ENCODE data around the gene KCTD15. TPM values are rescaled to one million over a fixed set of nuclear protein-coding genes. Genes with fewer than 3 reads are reported as not detected.

KCTD15 gene
- total RNA-seq, 4 donors from 2014 or later, result 28.4 to 97.1 (median 50.3) TPM

DNA sequence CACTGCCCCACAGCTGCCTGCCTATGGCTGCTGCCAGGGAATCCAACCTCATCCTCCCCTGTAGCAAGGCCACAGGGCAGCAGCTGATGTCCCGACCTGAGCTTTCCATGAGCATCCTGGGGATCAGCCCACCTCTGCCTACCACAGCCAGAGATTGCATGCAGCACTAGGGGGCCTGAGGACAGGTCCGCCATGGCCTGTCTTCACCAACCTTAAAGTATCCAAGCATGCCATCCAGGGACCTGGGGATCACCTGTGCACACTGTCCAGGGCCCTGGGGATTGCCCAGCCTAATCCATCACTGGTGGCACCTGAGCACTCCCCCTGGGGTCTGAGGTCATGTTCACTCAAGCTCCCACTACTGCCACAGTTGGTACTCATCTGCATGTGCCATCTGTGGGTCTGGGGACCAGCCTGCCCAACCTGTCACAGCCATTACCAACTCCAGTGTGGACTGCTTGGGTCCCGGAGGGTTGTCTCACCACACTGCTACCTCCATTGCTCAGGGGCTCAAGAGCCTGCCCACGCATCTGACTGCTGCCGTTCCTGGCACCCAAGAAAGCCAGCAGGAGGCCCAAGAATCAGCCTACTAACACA is 53.0 kb downstream of the KCTD15 start:
- no peaks in the 10 kb centered on the region for H3K9me3 ChIP-seq
- no peak for TF ChIP-seq POLR2A (IDR thresholded peaks at IDR 0.05)
- TF ChIP-seq, protein P1, sequence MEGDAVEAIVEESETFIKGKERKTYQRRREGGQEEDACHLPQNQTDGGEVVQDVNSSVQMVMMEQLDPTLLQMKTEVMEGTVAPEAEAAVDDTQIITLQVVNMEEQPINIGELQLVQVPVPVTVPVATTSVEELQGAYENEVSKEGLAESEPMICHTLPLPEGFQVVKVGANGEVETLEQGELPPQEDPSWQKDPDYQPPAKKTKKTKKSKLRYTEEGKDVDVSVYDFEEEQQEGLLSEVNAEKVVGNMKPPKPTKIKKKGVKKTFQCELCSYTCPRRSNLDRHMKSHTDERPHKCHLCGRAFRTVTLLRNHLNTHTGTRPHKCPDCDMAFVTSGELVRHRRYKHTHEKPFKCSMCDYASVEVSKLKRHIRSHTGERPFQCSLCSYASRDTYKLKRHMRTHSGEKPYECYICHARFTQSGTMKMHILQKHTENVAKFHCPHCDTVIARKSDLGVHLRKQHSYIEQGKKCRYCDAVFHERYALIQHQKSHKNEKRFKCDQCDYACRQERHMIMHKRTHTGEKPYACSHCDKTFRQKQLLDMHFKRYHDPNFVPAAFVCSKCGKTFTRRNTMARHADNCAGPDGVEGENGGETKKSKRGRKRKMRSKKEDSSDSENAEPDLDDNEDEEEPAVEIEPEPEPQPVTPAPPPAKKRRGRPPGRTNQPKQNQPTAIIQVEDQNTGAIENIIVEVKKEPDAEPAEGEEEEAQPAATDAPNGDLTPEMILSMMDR (IDR thresholded peaks at IDR 0.05), result no peak

DNA sequence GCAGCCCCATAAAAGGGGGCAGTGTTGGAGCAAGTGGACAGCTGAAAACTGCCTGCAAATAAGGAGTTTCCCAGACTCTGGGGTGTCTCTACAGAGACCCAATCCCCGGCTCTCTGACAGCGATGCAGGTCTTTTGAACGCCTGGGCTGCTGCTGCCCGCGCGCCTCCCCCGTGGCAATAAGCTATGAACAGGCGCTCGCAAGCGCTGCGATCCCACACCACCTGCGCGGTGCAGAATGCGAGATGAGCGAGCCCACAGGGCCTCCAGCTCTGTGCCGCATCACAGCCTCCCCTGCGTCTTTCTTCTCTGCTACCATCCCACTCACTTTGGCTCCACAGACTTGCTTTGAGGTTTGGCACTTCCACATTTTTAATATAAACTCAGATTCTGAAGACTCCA is 62.3 kb downstream of the KCTD15 start:
- H3K36me3 ChIP-seq, result no peaks in the 10 kb centered on the region
- H3K4me1 ChIP-seq, result no peaks in the 10 kb centered on the region
- no peak overlapping the region for H3K27ac ChIP-seq
- intact Hi-C loops (cut with DNase I), result no loop called here
- H3K9me3 ChIP-seq, result no peaks in the 10 kb centered on the region
- no peak for TF ChIP-seq POLR2A (IDR thresholded peaks at IDR 0.05)
- TF ChIP-seq, protein P1 (IDR thresholded peaks at IDR 0.05), result no peak
- 90 to 91% methylated on average over 15 to 17 of the region's 17 CpGs for WGBS, 2 donors
- DNase-seq, result no peak
- H3K27me3 ChIP-seq, result no peaks in the 10 kb centered on the region
- no peak overlapping the region for H3K4me3 ChIP-seq (replicated peaks in 1 of 3)

More for the DNA sequence above, 53.0 kb downstream of the KCTD15 start:
- 95% methylated on average over 3 of the region's 5 CpGs; no CpG with 5 or more reads in 1 of the 2 donors for WGBS, 2 donors
- intact Hi-C loops (cut with DNase I), result no loop called here
- no peaks in the 10 kb centered on the region for H3K4me1 ChIP-seq
- H3K4me3 ChIP-seq (replicated peaks in 1 of 3), result no peak overlapping the region
- DNase-seq, result no peak
- no peaks in the 10 kb centered on the region for H3K27me3 ChIP-seq
- no peaks in the 10 kb centered on the region for H3K36me3 ChIP-seq
- H3K27ac ChIP-seq, result no peak overlapping the region

DNA sequence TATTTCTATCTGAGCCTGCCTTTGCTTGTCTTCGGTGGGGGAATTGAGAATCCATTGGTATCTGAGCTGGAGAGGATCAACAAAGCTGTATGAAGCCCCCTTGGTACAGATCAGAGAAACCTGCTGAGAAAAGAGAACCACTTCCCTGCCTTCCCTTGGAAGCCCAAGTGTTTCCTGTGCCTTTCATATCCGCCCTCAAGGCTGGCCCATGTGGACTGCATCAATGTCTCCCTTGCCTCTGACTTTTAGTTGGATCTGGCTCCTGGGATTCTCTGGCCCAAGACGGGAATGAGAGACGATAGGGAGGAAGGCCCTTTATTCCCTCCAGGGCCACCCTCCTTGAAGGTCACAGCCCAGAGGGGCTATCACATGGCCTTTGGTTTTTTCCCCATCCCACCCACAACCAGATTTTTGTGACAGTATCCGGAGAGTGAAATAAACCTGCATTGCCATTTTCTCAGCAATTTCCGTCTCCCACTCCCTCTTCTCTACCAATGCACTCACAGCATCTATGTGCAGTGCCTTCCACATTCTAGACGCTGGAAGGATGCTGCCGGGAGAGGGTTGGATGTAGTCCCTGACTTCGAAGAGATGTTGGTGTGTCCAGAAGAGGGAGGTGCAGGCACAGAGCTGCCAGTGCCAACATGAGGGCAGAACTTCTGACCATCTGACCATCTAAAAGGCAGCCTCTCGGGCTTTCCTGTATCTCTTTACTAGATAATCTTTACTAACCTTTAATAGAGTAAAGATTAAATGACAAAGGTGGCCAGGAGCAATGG is 63.8 kb downstream of the KCTD15 start:
- no peak for DNase-seq
- no peak overlapping the region for H3K4me3 ChIP-seq (replicated peaks in 1 of 3)
- H3K27ac ChIP-seq, result no peak overlapping the region
- intact Hi-C loops (cut with DNase I), result no loop called here
- no peaks in the 10 kb centered on the region for H3K27me3 ChIP-seq
- H3K36me3 ChIP-seq, result no peaks in the 10 kb centered on the region
- 87 to 89% methylated on average over 10 of the region's 10 CpGs for WGBS, 2 donors
- TF ChIP-seq POLR2A (IDR thresholded peaks at IDR 0.05), result no peak
- TF ChIP-seq, protein P1 (IDR thresholded peaks at IDR 0.05), result no peak
- no peaks in the 10 kb centered on the region for H3K4me1 ChIP-seq
- H3K9me3 ChIP-seq, result no peaks in the 10 kb centered on the region

DNA sequence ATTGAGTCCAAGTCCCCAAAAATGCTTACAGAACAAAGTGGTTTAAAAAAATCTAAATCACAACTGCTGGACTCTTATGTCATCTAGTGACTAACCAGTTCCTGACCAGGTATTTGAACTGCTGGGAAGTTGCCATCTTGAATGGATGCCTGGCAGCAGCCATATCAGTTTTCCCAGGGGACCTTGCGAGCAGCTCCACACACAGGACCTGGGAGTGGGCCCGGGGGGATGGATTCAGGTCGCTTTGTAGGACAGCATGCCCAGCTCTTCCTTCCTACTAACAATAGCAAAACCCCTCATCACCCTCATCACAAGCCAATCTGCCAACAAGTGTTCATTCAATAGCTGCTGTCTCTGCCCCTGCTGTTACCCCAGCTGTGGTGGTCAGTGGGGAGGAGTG is 65.3 kb downstream of the KCTD15 start:
- no peak for DNase-seq
- H3K4me3 ChIP-seq (replicated peaks in 1 of 3), result no peak overlapping the region
- H3K9me3 ChIP-seq, result no peaks in the 10 kb centered on the region
- TF ChIP-seq POLR2A (IDR thresholded peaks at IDR 0.05), result no peak
- TF ChIP-seq, protein P1 (IDR thresholded peaks at IDR 0.05), result no peak
- H3K27me3 ChIP-seq, result no peaks in the 10 kb centered on the region
- 92 to 94% methylated on average over 3 of the region's 3 CpGs for WGBS, 2 donors
- no peak overlapping the region for H3K27ac ChIP-seq
- H3K36me3 ChIP-seq, result no peaks in the 10 kb centered on the region
- H3K4me1 ChIP-seq, result no peaks in the 10 kb centered on the region
- intact Hi-C loops (cut with DNase I), result no loop called here

DNA sequence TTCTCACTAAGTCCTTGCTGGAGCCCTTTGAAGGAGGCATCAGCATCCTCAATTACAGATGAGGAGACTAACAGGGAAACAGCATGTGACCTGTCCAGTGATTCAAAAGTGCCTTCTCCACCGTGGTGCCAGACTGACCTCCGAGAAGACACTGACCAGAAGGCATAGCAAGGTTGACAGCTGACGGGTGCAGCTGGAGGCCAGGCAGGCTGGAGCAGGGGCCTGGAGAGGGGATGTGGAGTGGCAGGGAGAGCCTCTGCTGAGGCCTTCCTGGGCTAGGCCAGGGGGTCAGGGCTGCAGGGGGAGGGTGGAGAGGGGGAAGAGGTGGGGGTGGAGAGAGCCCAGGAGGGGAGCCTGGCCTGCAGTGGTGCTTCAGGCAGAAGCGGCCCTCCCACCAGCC is 66.3 kb downstream of the KCTD15 start:
- WGBS, 2 donors, result 65 to 80% methylated on average over 4 of the region's 4 CpGs
- no peak for DNase-seq
- Histone ChIP-seq H3K27ac (no peak overlapping the region), H3K4me3 (replicated peaks in 1 of 3) (no peak overlapping the region), H3K27me3 (no peaks in the 10 kb centered on the region), H3K9me3 (no peaks in the 10 kb centered on the region), H3K4me1 (no peaks in the 10 kb centered on the region), H3K36me3 (no peaks in the 10 kb centered on the region)
- intact Hi-C loops (cut with DNase I), result no loop called here
- TF ChIP-seq, protein P1 (IDR thresholded peaks at IDR 0.05), result no peak
- TF ChIP-seq POLR2A (IDR thresholded peaks at IDR 0.05), result no peak

Measured in thyroid gland (tissue), 4 donors.